ENCODE results near the gene PTPRE. TPM values are rescaled to one million over a fixed set of nuclear protein-coding genes. Genes with fewer than 3 reads are reported as not detected.

The PTPRE gene
- total RNA-seq, 1 donor from 2014 or later: 13.8 TPM

- H3K4me1 ChIP-seq: peaks cover 35% of the 10 kb centered on the region
- no peak overlapping the region for H3K4me3 ChIP-seq
- no peak overlapping the region for H3K27ac ChIP-seq (replicated peaks)
- H3K36me3 ChIP-seq: peaks cover 63% of the 10 kb centered on the region
- DNase-seq: no peak
- TF ChIP-seq CTCF (IDR thresholded peaks at IDR 0.05; ENCODE audit: borderline replicate concordance): no peak
- H3K27me3 ChIP-seq (ENCODE audit: low read depth): no peaks in the 10 kb centered on the region
- intact Hi-C loops (cut with micrococcal nuclease): loop anchor here (10.0 kb wide), 2 partner anchors 53 to 163 kb away; partner anchors contain the start of gene PTPRE
- H3K9me3 ChIP-seq (replicated peaks): no peaks in the 10 kb centered on the region
Observed at GRCh38 chr10:128067691-128068397, 160.9 kb downstream of the PTPRE start.

- DNase-seq: no peak
- H3K36me3 ChIP-seq: peaks cover 71% of the 10 kb centered on the region
- no peak overlapping the region for H3K27ac ChIP-seq (replicated peaks)
- peaks cover 27% of the 10 kb centered on the region for H3K4me1 ChIP-seq
- TF ChIP-seq CTCF (IDR thresholded peaks at IDR 0.05; ENCODE audit: borderline replicate concordance): no peak
- no peaks in the 10 kb centered on the region for H3K9me3 ChIP-seq (replicated peaks)
- no peak overlapping the region for H3K4me3 ChIP-seq
- no peaks in the 10 kb centered on the region for H3K27me3 ChIP-seq (ENCODE audit: low read depth)
- intact Hi-C loops (cut with micrococcal nuclease): loop anchor here (10.0 kb wide), 2 partner anchors 54 to 164 kb away; partner anchors contain the start of gene PTPRE
Observed at GRCh38 chr10:128068398-128069285, 161.7 kb downstream of the PTPRE start.

- peak; percentile 86 for TF ChIP-seq CTCF (IDR thresholded peaks at IDR 0.05; ENCODE audit: borderline replicate concordance)
- H3K27me3 ChIP-seq (ENCODE audit: low read depth): no peaks in the 10 kb centered on the region
- no peak overlapping the region for H3K27ac ChIP-seq (replicated peaks)
- H3K9me3 ChIP-seq (replicated peaks): no peaks in the 10 kb centered on the region
- intact Hi-C loops (cut with micrococcal nuclease): loop anchor here (10.0 kb wide), 2 partner anchors 55 to 165 kb away; partner anchors contain the start of gene PTPRE
- H3K4me3 ChIP-seq: no peak overlapping the region
- H3K36me3 ChIP-seq: peaks cover 79% of the 10 kb centered on the region
- peaks cover 18% of the 10 kb centered on the region for H3K4me1 ChIP-seq
- peak; percentile 67 for DNase-seq
Observed at GRCh38 chr10:128069351-128070051, 162.6 kb downstream of the PTPRE start.

- Histone ChIP-seq H3K9me3 (replicated peaks) (no peaks in the 10 kb centered on the region), H3K36me3 (peaks cover 85% of the 10 kb centered on the region), H3K27me3 (ENCODE audit: low read depth) (no peaks in the 10 kb centered on the region), H3K4me1 (peaks cover 14% of the 10 kb centered on the region), H3K27ac (replicated peaks) (no peak overlapping the region), H3K4me3 (no peak overlapping the region)
- intact Hi-C loops (cut with micrococcal nuclease): no loop called here
- TF ChIP-seq CTCF (IDR thresholded peaks at IDR 0.05; ENCODE audit: borderline replicate concordance): no peak
- no peak for DNase-seq
Observed at GRCh38 chr10:128070161-128070560, 163.3 kb downstream of the PTPRE start.
